Esophagus muscularis mucosa (tissue), 4 donors: Measurements from ENCODE around the gene PRDM16. TPM values are rescaled to one million over a fixed set of nuclear protein-coding genes. Genes with fewer than 3 reads are reported as not detected.

Experiments
- DNase-seq: peaks from one replicate; pipeline ENCODE4 v3.0.0-alpha.2; 2017; ENCODE audit errors: extremely low spot score
- H3K27ac ChIP-seq, 4 donors: fragments of 200-600 bp; sonication (generic); replicated peaks in 1 of 4; 1 replicate in 3 of 4; 2 replicates in 1 of 4; pipeline ENCODE4 v1.5.1; 2016 to 2019; ENCODE audit warnings: mild to moderate bottlenecking in 1 of 4
- H3K27me3 ChIP-seq, 4 donors: fragments of 200-600 bp; sonication (generic); one replicate each; pipeline versions ENCODE4 v1.5.1 to v1.6.0; 2016 to 2019
- H3K36me3 ChIP-seq, 4 donors: fragments of 200-600 bp; sonication (generic); one replicate each; pipeline ENCODE4 v1.5.1; 2016 to 2019
- H3K4me1 ChIP-seq, 4 donors: fragments of 200-600 bp; sonication (generic); one replicate each; pipeline ENCODE4 v1.5.1; 2016 to 2019
- H3K4me3 ChIP-seq, 4 donors: fragments of 200-600 bp; sonication (generic); 1 replicate in 2 of 4; 2 replicates in 2 of 4; pipeline ENCODE4 v1.5.1; 2016 to 2019; ENCODE audit warnings: mild to moderate bottlenecking in 4 of 4, moderate library complexity in 1 of 4
- H3K9me3 ChIP-seq, 4 donors: fragments of 200-600 bp; sonication (generic); 1 replicate in 3 of 4; 2 replicates in 1 of 4; pipeline ENCODE4 v1.5.1; 2016 to 2019
- CTCF ChIP-seq, 3 experiments: fragments of 200-600 bp in 2 of 3; fragments of 450-650 bp in 1 of 3; sonication (generic) in 2 of 3; IDR thresholded peaks; one replicate each; pipeline ENCODE4 v1.5.1; 2017 to 2019; ENCODE audit warnings: antibody characterized with exemption in 3 of 3, mild to moderate bottlenecking in 2 of 3, moderate library complexity in 1 of 3
- EP300 ChIP-seq: sonication (generic); formaldehyde crosslinking; IDR thresholded peaks from one replicate; pipeline ENCODE4 v1.6.1; 2017; ENCODE audit warnings: antibody characterized with exemption
- POLR2A ChIP-seq: fragments of 450-650 bp; IDR thresholded peaks from one replicate; pipeline ENCODE4 v1.6.1; 2017; ENCODE audit warnings: antibody characterized with exemption, moderate library complexity, mild to moderate bottlenecking, low read depth
- POLR2AphosphoS5 ChIP-seq, 2 donors: sonication (generic); formaldehyde crosslinking; IDR thresholded peaks; one replicate each; pipeline ENCODE4 v1.6.1; 2017; ENCODE audit warnings: antibody characterized with exemption in 2 of 2
- WGBS: methylation state at CpG from one replicate; pipeline ENCODE4 v1.1.5; 2018; 5-methylcytosine and 5-hydroxymethylcytosine counted together
- intact Hi-C: fragments of 100-400 bp; cut with DNase I; formaldehyde crosslinking; loops from one replicate; pipeline ENCODE4 v1.15.1; 2023
- total RNA-seq, 4 donors: library from RNA; depleted of rRNA; stranded (reverse); fragments of >200 nt; gene quantifications; one replicate each; pipeline versions ENCODE4 v1.1.0 to v1.2.1, GENCODE V29; 2016

Gene PRDM16
- total RNA-seq, 4 donors from 2014 or later: 1.2 to 4.4 (median 2.2) TPM

GRCh38 chr1:3315399-3316339 is 246.7 kb downstream of the PRDM16 start:
- H3K4me1 ChIP-seq: peaks cover 43 to 57% (median 48%) of the 10 kb centered on the region in 4 donors

GRCh38 chr1:3316340-3316943 is 247.4 kb downstream of the PRDM16 start:
- no peaks in the 10 kb centered on the region for H3K36me3 ChIP-seq
- H3K27ac ChIP-seq: no peak overlapping the region
- H3K9me3 ChIP-seq: no peaks in the 10 kb centered on the region
- DNase-seq: no peak
- H3K27me3 ChIP-seq: peaks cover 0 to 23% (median 0%) of the 10 kb centered on the region in 4 donors
- TF ChIP-seq POLR2AphosphoS5 (IDR thresholded peaks at IDR 0.05): no peak
- TF ChIP-seq EP300: no peak
- TF ChIP-seq CTCF (IDR thresholded peaks at IDR 0.05): no peak
- TF ChIP-seq POLR2A: no peak
- 73% methylated on average over 8 of the region's 8 CpGs for WGBS
- peaks cover 43 to 57% (median 49%) of the 10 kb centered on the region in 4 donors for H3K4me1 ChIP-seq
- H3K4me3 ChIP-seq: no peak overlapping the region
- intact Hi-C loops: loop anchor here (5.0 kb wide), 1 partner anchor 144 kb away; no protein-coding TSS in a partner anchor

More at GRCh38 chr1:3315399-3316339, 246.7 kb downstream of the PRDM16 start:
- intact Hi-C loops: loop anchor here (5.0 kb wide), 1 partner anchor 143 kb away; no protein-coding TSS in a partner anchor
- Histone ChIP-seq H3K9me3 (no peaks in the 10 kb centered on the region), H3K4me3 (no peak overlapping the region), H3K27me3 (peaks cover 0 to 16% (median 0%) of the 10 kb centered on the region in 4 donors), H3K36me3 (no peaks in the 10 kb centered on the region), H3K27ac (peak overlapping the region in 3 of 4 donors; percentile 94 to 98 (median 97))
- TF ChIP-seq POLR2AphosphoS5 (IDR thresholded peaks at IDR 0.05) (no peak), EP300 (no peak), CTCF (IDR thresholded peaks at IDR 0.05) (no peak), POLR2A (no peak)
- 56% methylated on average over 21 of the region's 21 CpGs for WGBS
- no peak for DNase-seq

GRCh38 chr1:3317456-3317855 is 248.5 kb downstream of the PRDM16 start:
- Histone ChIP-seq H3K36me3 (no peaks in the 10 kb centered on the region), H3K4me3 (no peak overlapping the region), H3K4me1 (peaks cover 35 to 52% (median 42%) of the 10 kb centered on the region in 4 donors), H3K27me3 (peaks cover 0 to 28% (median 0%) of the 10 kb centered on the region in 4 donors), H3K9me3 (no peaks in the 10 kb centered on the region), H3K27ac (no peak overlapping the region)
- intact Hi-C loops: loop anchor here (5.0 kb wide), 1 partner anchor 145 kb away; no protein-coding TSS in a partner anchor
- DNase-seq: no peak
- TF ChIP-seq POLR2A: no peak
- TF ChIP-seq CTCF (IDR thresholded peaks at IDR 0.05): no peak
- WGBS: 96% methylated on average over 15 of the region's 17 CpGs

GRCh38 chr1:3318329-3318728 is 249.3 kb downstream of the PRDM16 start:
- no peaks in the 10 kb centered on the region for H3K36me3 ChIP-seq
- H3K4me1 ChIP-seq: peaks cover 31 to 48% (median 39%) of the 10 kb centered on the region in 4 donors
- intact Hi-C loops: loop anchor here (5.0 kb wide), 1 partner anchor 146 kb away; no protein-coding TSS in a partner anchor
- H3K27me3 ChIP-seq: peaks cover 0 to 37% (median under 1%) of the 10 kb centered on the region in 4 donors
- WGBS: 91% methylated on average over 2 of the region's 2 CpGs
- H3K27ac ChIP-seq: no peak overlapping the region
- H3K4me3 ChIP-seq: no peak overlapping the region
- H3K9me3 ChIP-seq: no peaks in the 10 kb centered on the region
- TF ChIP-seq POLR2A (no peak), EP300 (no peak), POLR2AphosphoS5 (IDR thresholded peaks at IDR 0.05) (no peak), CTCF (IDR thresholded peaks at IDR 0.05) (no peak)
- no peak for DNase-seq
